GM12892 (cell line): ENCODE results near the gene ZNF69.
"Not testable (repeated sequence)": the region's sequence is repeated elsewhere in the genome, so short reads cannot be mapped to it uniquely, and the experiment has no call there.

Source experiments
- DNase-seq: peaks from one replicate; pipeline ENCODE4 v3.0.0; 2011; ENCODE audit not compliant: insufficient read length
- FAIRE-seq: peaks from 2 replicates; lab custom pipeline; 2011; peaks lifted over from hg19 to GRCh38; lab: Jason Lieb, UNC
- POLR2A ChIP-seq: IDR thresholded peaks from 2 replicates; pipeline ENCODE4 v1.6.1; 2011; ENCODE audit warnings: low read depth, low read length, control low read depth
- POLR2AphosphoS5 ChIP-seq: IDR thresholded peaks from 2 replicates; pipeline ENCODE4 v1.6.1; 2011; ENCODE audit warnings: low read depth, low read length, control low read depth
- TAF1 ChIP-seq: IDR thresholded peaks from 2 replicates; pipeline ENCODE4 v1.6.1; 2011; ENCODE audit warnings: low read depth, mild to moderate bottlenecking, control low read depth, low read length, borderline replicate concordance

The ZNF69 gene

DNA sequence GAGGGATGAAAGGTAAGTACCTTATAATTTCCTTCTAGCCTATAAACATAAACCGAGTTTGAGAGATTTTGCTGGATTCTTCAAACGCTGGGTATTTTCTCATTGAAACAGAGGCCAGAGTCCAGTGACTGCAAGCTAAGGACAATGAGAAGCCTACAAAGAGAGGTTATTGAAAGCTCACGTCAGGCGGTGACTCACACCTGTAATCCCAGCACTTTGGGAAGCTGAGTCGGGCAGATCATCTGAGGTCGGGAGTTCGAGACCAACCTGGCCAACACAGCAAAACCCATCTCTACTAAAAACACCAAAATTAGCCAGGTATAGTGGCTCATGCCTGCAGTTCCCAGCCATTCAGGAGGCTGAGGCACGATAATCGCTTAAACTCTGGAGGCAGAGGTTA, 15.0 kb upstream of the ZNF69 start:
- no peak for FAIRE-seq
- no peak for DNase-seq
- TF ChIP-seq POLR2A (no peak), POLR2AphosphoS5 (no peak), TAF1 (no peak)

DNA sequence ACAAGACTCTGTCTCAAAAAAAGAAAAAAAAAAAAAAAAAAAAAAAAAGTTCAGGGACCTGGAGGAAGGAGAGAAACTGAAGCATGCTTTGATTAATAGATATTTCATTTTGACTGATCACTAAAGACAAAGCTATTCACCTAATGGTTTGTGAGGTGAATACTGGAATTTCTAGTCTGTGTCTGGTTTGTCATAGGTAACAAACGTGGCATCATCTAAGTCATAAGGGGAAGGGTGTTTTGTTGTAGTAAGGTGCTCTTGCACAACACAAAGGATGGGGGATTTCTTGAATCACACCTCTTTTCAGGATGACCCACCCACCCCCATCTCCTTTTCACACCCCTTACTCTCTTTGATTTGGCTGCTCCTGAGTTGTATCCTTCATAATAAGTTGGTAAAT, 13.8 kb upstream of the ZNF69 start:
- TF ChIP-seq POLR2A (no peak), TAF1 (no peak), POLR2AphosphoS5 (no peak)
- DNase-seq: no peak
- FAIRE-seq: no peak

DNA sequence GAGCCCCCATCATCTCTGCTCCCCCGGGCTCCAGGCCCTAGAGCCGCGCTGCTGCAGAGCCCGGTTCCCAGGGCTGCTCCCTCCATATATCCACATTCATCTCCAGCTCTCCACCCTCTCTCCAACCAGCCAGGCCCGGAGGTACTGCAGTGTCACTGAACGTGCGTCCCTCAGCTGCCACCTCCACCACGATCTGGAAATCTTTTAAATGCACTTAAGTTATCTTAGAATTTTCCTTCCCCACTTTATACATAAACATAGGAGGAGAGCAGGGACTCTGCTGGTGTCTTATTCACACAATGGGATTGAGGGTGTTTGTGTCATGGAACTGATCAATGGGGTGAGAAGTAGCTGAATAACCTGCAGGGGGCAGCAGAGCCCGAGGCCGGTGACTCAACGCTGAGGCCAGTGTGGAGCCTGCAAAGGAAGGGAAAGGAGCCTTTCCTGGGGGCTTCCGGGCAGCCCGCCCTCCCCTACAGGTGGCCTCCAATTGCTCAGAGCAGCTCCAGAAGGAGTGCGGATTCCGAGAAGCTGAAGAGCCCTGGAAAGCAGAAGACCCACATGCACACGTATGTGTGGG, 7.8 kb upstream of the ZNF69 start:
- not testable (repeated sequence) for FAIRE-seq, DNase-seq

DNA sequence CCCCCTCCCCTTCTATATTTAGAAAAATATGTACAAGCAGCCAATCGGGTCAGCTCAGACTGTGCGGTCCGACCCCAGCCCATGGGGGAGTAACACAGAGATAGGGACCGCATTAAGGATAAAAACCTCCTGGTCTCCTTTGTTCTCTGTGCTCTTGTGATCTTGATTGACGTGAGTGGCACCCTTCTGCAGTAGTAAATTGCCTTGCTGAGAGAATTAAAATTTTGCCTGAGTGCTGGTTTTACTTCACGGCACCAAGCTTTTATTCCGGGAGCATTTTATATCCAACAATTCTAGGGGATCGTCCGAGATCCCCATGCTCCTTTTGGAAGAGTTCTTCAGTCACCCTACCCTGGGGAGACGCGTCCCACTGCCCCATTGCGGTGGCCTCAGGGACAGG, 7.0 kb upstream of the ZNF69 start:
- no peak for FAIRE-seq
- DNase-seq: no peak
- TF ChIP-seq TAF1 (no peak), POLR2AphosphoS5 (no peak), POLR2A (no peak)

DNA sequence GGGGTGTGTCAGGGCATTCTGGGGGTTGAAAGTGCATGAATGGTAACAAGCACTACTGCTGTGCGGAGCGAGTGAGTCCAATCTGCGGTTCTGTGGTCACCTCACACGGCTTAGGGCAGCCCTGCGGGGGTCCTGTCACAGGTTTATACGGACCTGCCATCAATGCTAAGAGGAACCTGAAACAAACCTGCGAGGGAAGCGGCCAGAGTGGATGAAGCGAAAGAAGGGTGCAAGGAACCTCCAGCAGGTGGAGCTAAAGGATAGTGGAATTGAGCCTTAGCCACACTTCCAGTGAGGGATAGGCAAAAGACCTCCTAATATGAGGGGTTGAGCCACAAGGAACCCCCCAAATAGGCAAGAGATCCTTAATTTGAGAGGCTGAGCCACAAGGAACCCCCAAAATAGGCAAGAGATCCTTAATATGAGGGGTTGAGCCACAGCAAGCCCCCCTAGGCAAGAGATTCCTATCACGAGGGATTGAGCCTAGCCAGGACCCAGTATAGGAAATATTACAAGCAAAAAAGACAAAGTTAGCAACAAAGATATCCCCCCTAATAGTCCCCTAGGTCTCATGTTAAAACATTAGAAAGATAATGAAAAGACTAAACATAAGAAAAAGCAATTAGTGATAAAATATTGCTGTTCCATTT, 6.3 kb upstream of the ZNF69 start:
- no peak for TF ChIP-seq POLR2A
- FAIRE-seq: peak; percentile 67
- DNase-seq: peak; percentile 49

DNA sequence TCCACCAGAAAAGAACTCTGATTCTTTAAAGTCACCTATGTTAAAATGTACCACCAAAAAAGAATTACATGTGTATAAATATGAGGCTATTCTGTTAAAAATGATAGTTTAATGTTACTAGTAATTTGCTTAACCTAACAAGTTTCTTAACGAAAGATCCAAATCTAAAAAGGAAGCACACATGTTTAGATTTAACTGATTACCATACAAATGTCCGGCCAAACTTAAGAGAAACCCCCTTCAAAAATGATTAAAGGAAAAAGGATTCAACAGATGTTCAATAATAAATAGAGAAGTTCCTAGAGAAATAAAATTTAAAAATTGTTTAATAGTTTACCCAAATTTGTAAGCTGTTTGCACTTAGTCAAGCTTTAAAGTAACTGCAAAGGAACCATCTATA, 5.0 kb upstream of the ZNF69 start:
- no peak for DNase-seq
- no peak for TF ChIP-seq POLR2AphosphoS5
- TF ChIP-seq POLR2A: no peak
- FAIRE-seq: no peak

DNA sequence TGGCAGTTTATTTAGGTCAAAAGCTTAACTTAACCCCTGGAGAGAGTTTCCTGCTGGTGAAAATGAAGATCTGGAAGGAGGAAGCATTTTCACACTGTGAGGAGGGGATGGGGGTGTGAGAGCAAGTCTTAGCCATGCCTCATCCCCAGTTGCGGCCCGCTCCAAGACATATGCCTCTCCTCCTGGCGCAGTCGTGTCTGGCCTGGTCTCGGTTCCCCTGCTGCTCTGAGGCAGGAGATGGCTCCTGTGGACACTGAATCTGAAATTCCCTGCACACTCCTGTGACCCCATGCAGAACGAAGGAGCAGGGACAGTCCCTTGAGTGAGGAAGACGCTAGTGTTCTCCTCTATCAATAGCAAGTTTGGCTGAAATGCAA, 360 bp upstream of the ZNF69 start:
- DNase-seq: no peak
- FAIRE-seq: no peak
- no peak for TF ChIP-seq TAF1
- no peak for TF ChIP-seq POLR2AphosphoS5
- TF ChIP-seq POLR2A: no peak

DNA sequence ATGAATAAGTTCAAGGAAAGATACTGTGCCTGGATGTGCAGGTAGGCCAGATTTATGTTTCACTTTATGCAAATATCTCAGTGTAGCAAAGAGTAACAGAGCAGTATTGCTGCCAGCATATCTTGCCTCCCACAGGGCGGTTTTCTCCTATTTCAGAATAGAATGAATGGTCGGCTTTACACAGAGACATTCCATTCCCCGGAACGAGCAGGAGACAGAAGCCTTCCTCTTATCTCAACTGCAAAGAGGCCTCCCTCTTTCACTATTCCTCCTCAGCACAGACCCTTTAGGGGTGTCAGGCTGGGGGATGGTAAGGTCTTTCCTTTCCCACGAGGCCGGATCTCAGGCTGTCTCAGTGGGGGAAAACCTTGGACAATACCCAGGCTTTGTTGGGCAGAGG, 2.3 kb downstream of the ZNF69 start:
- not testable (repeated sequence) for DNase-seq, FAIRE-seq

DNA sequence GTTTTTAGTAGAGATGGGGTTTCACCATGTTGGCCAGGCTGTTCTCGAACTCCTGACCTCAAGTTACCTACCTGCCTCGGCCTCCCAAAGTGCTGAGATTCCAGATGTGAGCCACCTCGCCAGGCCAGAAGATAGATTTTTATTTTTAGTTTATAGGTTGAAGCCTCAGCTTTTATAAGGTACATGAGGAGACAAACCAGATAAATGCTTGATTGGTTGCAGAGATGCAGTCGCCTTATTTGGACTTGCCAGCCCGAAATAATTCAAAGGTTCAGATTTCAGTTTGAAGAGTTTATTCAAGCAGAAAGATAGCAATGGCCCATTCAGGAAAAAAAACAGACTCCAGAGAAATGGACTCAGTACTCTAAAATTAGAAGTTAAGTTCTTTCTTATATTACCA, 3.1 kb downstream of the ZNF69 start:
- FAIRE-seq (no peak), DNase-seq (no peak)
- TF ChIP-seq TAF1: no peak
- TF ChIP-seq POLR2A: no peak
- TF ChIP-seq POLR2AphosphoS5: no peak

DNA sequence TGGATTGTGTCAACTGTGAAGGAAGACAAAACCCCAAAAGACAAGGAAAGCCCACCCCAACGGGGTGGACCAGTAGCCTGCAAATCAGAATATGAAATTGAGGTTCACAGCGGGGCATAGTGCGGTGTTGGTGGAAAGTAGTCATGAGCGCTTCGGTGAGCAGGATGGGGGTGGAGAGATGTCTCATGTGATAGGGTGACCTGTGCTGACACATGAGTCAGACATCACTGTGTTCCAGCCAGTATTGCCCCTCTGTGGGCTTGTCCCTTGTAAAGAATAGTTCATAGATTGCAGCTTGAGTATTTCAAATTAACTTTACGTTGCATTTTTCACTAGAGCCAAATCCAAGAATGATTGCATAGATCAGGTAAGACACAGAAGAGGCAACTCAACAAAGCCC, 7.3 kb downstream of the ZNF69 start:
- DNase-seq (no peak), FAIRE-seq (no peak)
- TF ChIP-seq TAF1 (no peak), POLR2AphosphoS5 (no peak), POLR2A (no peak)

DNA sequence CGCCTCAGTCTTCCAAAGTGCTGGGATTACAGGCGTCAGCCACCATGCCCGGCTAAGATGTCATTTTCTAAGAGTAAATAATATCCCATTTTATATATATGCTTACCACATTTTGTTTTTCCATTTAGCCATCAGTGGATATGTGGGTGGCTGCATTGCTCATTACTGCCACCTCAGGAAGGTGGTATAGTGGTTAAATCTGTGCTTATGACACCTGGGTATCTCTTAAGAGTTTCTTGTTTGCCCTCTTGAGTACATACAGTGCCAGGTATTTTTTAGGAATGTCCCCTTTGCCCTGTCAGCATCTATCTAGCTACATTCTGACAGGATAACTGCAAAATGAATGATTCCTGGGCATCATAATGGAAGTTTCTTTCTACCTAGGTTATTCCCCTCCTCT, 14.6 kb downstream of the ZNF69 start:
- no peak for TF ChIP-seq POLR2A
- no peak for TF ChIP-seq TAF1
- TF ChIP-seq POLR2AphosphoS5: no peak
- DNase-seq (no peak), FAIRE-seq (no peak)

DNA sequence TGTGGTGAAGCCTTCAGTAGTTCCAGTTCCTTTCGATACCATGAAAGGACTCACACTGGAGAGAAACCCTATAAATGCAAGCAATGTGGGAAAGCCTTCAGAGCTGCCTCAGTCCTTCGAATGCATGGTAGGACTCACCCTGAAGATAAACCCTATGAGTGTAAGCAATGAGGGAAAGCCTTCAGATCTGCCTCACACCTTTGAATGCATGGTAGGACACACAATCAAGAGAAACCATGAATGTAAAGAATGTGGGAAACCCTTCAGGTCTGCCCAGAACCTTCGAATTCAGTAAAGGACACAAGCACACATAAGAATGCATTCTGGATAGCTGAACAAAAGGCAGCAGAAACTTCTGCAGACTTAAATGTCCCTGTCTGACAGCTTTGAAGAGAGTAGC, 18.3 kb downstream of the ZNF69 start:
- FAIRE-seq (no peak), DNase-seq (no peak)
- TF ChIP-seq POLR2AphosphoS5: no peak
- TF ChIP-seq POLR2A: no peak
- TF ChIP-seq TAF1: no peak

DNA sequence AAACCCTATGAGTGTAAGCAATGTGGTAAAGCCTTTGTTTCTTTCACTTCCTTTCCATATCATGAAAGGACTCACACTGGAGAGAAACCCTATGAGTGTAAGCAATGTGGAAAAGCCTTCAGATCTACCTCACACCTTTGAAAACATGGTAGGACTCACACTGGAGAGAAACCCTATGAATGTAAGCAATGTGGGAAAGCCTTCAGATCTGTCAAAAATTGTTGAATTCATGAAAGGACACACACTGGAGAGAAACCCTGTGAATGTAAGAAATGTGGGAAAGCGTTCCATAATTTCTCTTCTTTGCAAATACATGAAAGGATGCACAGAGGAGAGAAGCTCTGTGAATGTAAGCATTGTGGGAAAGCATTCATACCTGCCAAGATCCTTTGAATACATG, 24.4 kb downstream of the ZNF69 start:
- DNase-seq, FAIRE-seq: not testable (repeated sequence)

DNA sequence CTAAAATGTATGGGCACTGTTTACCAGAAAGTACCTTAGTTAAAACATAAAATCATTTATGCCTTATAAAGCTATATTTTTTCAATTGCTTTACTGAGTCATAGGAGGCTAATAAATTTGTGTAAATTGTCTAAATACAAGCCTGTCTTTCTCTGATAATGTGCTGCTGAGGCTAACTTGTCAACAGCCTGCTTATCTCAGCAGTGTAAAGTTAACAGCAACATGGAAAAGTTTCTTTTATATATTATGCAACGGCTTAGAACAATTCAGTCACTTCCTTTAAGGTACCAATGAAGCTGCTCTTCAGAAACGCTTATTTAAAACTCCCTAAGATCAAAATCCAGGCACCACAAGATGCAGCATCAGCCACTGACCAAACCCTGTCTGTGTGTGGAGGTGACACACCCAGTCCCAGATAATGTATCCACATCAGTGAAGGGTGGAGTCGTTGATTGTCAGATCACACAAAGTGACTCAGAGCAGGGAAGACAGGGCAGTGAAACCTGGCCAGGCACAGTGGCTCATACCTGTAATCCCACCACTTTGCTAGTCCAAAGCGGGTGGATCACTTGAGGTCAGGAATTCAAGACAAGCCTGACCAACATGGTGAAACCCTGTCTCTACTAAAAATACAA, 27.0 kb downstream of the ZNF69 start:
- not testable (repeated sequence) for DNase-seq, FAIRE-seq
